GM21390 (cell line): ENCODE results near the gene MYO5B.

Source experiments
- ATAC-seq: cut with Tn5 transposase; IDR thresholded peaks from one replicate; pipeline ENCODE4 v1.9.1; 2021; ENCODE audit not compliant: unreplicated experiment

The MYO5B gene

GRCh38 chr18:49976795-49977560 is 218.0 kb downstream of the MYO5B start:
- ATAC-seq, result no peak

GRCh38 chr18:49976001-49976400 is 218.9 kb downstream of the MYO5B start:
- no peak for ATAC-seq

- no peak for ATAC-seq
These were observed 220.9 kb downstream of the MYO5B start for GRCh38 chr18:49974079-49974478.

- ATAC-seq, result no peak
These were observed 221.4 kb downstream of the MYO5B start for GRCh38 chr18:49973592-49973991.

- ATAC-seq, result no peak
These were observed 222.4 kb downstream of the MYO5B start for GRCh38 chr18:49972535-49972934.

- ATAC-seq, result no peak
These were observed 223.5 kb downstream of the MYO5B start for GRCh38 chr18:49971462-49971861.

GRCh38 chr18:49970319-49970718 is 224.6 kb downstream of the MYO5B start:
- ATAC-seq, result peak; percentile 49

- ATAC-seq, result no peak
These were observed 226.2 kb downstream of the MYO5B start for GRCh38 chr18:49968644-49969309.

- no peak for ATAC-seq
These were observed 227.2 kb downstream of the MYO5B start for GRCh38 chr18:49967636-49968313.

GRCh38 chr18:49967171-49967570 is 227.8 kb downstream of the MYO5B start:
- ATAC-seq, result no peak

GRCh38 chr18:49966090-49966489 is 228.9 kb downstream of the MYO5B start:
- ATAC-seq, result no peak

GRCh38 chr18:49963217-49963616 is 231.7 kb downstream of the MYO5B start:
- ATAC-seq, result no peak

GRCh38 chr18:49961271-49961670 is 233.7 kb downstream of the MYO5B start:
- no peak for ATAC-seq

- ATAC-seq, result no peak
These were observed 234.6 kb downstream of the MYO5B start for GRCh38 chr18:49960376-49960775.

- no peak for ATAC-seq
These were observed 235.8 kb downstream of the MYO5B start for GRCh38 chr18:49959176-49959575.

GRCh38 chr18:49955263-49955662 is 239.7 kb downstream of the MYO5B start:
- no peak for ATAC-seq

- ATAC-seq, result no peak
These were observed 241.6 kb downstream of the MYO5B start for GRCh38 chr18:49953391-49953790.

- no peak for ATAC-seq
These were observed 245.0 kb downstream of the MYO5B start for GRCh38 chr18:49949951-49950395.

GRCh38 chr18:49948975-49949374 is 246.0 kb downstream of the MYO5B start:
- no peak for ATAC-seq

GRCh38 chr18:49944663-49945062 is 250.3 kb downstream of the MYO5B start:
- no peak for ATAC-seq

GRCh38 chr18:49936821-49937220 is 258.1 kb downstream of the MYO5B start:
- ATAC-seq, result no peak

GRCh38 chr18:49935215-49935614 is 259.7 kb downstream of the MYO5B start:
- no peak for ATAC-seq
